GM18508 (cell line): ENCODE data around the gene HPS6.

ENCODE experiments used
- ATAC-seq: cut with Tn5 transposase; IDR thresholded peaks from one replicate; pipeline ENCODE4 v1.9.1; 2021; ENCODE audit warnings: moderate number of reproducible peaks; ENCODE audit not compliant: insufficient read depth, unreplicated experiment

Gene HPS6

GRCh38 chr10:102115775-102116174 lies 50.6 kb downstream of the HPS6 start:
- ATAC-seq: no peak

GRCh38 chr10:102116656-102117055 lies 51.5 kb downstream of the HPS6 start:
- no peak for ATAC-seq
